UCSD-AML1 (cell line): ENCODE measurements around the gene SMYD3.

ENCODE experiments used
- DNase-seq: peaks from one replicate; lab custom pipeline; 2025; ENCODE audit not compliant: unreplicated experiment; lab: John Stamatoyannopoulos, UW

Gene SMYD3

GRCh38 chr1:246153796-246154212 is 353.3 kb downstream of the SMYD3 start:
- DNase-seq: no peak

- peak; percentile 44 for DNase-seq
These were observed 354.1 kb downstream of the SMYD3 start for GRCh38 chr1:246152986-246153431.

GRCh38 chr1:246151796-246152434 is 355.2 kb downstream of the SMYD3 start:
- DNase-seq: peak; percentile 32

- no peak for DNase-seq
These were observed 357.5 kb downstream of the SMYD3 start for GRCh38 chr1:246149543-246149942.

- no peak for DNase-seq
These were observed 359.3 kb downstream of the SMYD3 start for GRCh38 chr1:246147524-246148461.

- DNase-seq: no peak
These were observed 360.1 kb downstream of the SMYD3 start for GRCh38 chr1:246146804-246147523.

- no peak for DNase-seq
These were observed 361.2 kb downstream of the SMYD3 start for GRCh38 chr1:246145900-246146299.

- DNase-seq: no peak
These were observed 362.1 kb downstream of the SMYD3 start for GRCh38 chr1:246144931-246145330.

- no peak for DNase-seq
These were observed 364.7 kb downstream of the SMYD3 start for GRCh38 chr1:246142320-246142893.

GRCh38 chr1:246141306-246141705 is 365.8 kb downstream of the SMYD3 start:
- DNase-seq: no peak

- DNase-seq: no peak
These were observed 367.3 kb downstream of the SMYD3 start for GRCh38 chr1:246139745-246140182.

- DNase-seq: no peak
These were observed 368.3 kb downstream of the SMYD3 start for GRCh38 chr1:246138781-246139180.

- no peak for DNase-seq
These were observed 370.6 kb downstream of the SMYD3 start for GRCh38 chr1:246136477-246136876.

- no peak for DNase-seq
These were observed 372.3 kb downstream of the SMYD3 start for GRCh38 chr1:246134789-246135188.

- DNase-seq: no peak
These were observed 376.0 kb downstream of the SMYD3 start for GRCh38 chr1:246131095-246131494.

- DNase-seq: no peak
These were observed 378.5 kb downstream of the SMYD3 start for GRCh38 chr1:246128494-246129069.

- DNase-seq: no peak
These were observed 380.5 kb downstream of the SMYD3 start for GRCh38 chr1:246126580-246126979.

- DNase-seq: no peak
These were observed 385.0 kb downstream of the SMYD3 start for GRCh38 chr1:246122071-246122470.

GRCh38 chr1:246121533-246121932 is 385.5 kb downstream of the SMYD3 start:
- no peak for DNase-seq

- no peak for DNase-seq
These were observed 389.9 kb downstream of the SMYD3 start for GRCh38 chr1:246117066-246117791.
